GM21360 (cell line): ENCODE measurements around the gene EPHA2.

Experiments used
- ATAC-seq: cut with Tn5 transposase; IDR thresholded peaks from one replicate; pipeline ENCODE4 v1.9.1; 2021; ENCODE audit warnings: mild to moderate bottlenecking, moderate library complexity; ENCODE audit not compliant: unreplicated experiment

Gene EPHA2

DNA sequence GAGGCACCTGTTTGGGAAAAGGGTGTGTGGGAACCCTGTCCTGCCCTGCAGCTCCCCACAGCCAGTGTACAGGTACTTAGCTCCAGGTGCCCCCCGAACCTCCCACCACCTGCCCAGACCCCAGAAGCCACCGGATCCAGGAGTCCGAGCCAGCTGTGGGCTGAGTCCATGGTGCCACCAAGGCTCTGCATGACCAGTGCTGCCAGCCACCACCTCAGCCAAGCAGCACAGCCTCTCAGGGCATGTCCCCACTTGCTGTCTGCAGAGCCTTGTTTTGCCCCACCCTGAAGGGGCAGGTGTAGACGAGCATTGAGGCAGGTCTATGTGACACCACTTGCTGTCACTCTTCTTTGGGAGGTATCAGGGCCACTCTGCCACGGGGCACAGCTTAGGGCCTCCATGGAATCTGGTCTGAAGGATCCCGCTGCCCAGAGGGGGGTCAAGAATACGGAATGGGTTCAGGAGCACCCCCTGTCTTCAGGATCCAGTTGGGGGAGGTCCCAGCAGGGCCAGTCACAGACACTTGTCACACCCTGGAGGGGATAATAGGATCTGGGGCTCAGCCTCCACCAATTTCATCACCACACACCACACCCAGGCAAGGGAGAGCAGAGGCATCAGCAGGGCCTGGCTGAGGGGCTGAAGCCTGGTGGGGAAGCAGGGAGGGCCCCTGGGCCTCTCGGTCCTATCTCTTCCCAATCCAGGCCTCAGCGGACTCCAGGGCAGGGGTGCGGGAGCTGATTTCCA, 28.9 kb upstream of the EPHA2 start:
- no peak for ATAC-seq

DNA sequence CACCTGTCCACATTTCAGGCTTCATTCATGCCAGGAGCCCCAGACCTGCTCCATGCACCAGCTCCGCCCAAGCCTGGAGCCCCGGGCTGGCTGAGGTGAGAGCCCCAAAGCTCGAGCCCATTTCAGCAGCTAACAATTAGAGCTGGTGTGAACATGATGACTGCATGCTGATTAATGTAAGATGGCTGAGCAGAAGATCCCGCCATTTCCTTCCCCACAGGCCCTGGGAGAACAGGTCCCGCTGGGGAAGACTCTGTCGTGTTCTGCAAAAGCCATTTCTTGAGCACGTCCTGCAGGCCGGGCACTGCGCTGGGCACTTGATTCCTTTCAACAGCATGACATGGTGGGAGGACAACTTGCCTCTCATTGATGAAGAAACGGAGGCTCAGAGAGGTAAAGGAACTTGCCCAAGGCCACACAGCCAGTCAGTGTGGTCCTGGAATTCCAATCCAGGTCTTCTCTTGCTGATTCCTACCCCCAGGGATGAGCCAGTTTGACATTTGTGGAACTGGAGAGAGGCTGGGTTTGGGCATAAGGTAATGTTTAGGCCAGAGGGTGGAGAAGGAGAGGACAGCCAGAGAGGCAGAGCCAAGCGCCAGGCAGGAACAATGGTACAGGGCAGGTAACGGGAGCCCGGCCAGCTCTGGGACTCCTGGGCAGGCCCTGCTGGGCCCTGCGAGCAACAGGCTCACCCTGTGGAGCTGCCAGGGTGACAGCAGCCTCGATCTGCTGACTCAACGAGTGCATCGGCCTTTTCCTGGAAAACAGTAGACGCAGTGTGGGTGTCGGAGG, 28.1 kb upstream of the EPHA2 start:
- ATAC-seq, result no peak

DNA sequence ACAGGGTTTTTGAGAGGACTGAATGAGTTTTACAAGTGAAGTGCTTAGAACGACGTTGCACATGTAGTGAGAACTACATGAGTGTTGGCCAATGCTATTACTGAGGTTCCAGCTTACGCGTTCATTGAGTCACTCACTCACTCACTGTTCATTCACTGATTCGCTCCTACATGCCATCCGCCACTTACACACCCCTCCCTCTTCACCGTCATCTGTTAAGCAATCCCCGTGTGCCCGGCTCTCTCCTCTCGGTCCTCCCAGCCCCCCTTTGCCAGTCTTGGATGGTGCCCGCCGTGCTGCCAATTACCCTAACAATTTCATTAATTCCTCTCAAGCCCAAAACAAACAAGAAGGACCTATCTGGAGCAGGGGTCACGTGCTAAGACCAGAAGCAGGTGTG, 27.3 kb upstream of the EPHA2 start:
- no peak for ATAC-seq

DNA sequence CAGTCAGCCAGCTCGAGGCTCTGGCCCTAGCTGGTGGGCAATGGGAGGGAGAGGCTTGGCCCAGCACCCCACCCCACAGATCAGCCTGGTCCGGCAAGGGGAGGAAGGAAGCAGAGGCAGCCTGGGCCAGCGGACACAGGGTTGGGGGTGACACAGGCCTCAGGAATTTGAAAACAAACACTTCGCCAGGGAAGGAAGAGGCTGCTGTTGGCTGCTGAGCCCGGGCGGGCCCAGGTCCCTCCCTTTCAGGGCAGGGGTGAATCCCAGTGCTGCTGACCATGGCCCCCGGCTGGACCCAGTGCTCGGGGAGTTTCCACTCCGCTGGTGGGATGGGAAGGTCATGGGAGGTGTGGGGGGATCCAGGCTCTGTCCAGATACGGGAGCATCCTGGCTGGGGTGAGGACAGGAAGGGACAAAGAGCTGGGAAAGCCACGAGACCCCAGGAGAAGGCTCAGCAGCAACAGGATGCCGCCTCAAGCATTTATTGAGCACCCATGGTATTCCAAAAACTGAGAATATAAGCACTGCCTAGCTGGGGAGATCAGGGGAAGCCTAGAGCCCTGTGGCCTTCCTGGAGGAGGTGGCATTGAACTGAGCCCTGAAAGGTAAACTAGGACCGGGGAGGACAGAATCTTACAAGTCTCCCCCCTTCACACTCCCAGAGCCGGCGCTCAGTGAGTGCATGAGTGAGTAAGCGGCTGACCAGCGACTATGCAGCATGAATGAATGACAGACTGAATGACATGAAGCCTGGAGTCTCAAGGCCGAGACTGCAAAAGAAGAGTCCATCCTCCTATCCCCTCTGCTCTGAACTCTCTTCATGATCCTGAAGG, 26.2 kb upstream of the EPHA2 start:
- ATAC-seq, result no peak

DNA sequence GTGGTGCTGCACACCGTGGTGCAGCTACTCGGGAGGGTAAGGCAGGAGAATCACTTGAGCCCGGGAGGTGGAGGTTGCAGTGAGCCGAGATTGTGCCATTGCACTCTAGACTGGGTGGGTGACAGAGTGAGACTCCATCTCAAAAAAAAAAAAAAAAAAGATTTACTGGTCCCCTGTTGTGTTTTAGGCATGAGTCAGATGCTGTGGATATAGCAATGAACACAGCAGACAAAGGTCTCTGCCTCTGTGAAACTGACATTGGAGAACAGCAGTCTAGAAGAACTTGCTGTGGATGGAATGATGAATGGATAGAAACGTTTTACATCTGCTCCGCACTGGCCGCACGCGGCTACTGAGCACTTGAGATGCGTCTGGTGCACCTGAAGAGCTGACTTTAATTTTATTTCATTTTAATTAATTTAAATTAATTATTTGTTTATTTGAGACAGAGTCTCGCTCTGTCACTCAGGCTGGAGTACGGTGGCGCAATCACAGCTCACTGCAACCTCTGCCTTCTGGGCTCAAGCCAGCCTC, 24.5 kb upstream of the EPHA2 start:
- ATAC-seq, result no peak

DNA sequence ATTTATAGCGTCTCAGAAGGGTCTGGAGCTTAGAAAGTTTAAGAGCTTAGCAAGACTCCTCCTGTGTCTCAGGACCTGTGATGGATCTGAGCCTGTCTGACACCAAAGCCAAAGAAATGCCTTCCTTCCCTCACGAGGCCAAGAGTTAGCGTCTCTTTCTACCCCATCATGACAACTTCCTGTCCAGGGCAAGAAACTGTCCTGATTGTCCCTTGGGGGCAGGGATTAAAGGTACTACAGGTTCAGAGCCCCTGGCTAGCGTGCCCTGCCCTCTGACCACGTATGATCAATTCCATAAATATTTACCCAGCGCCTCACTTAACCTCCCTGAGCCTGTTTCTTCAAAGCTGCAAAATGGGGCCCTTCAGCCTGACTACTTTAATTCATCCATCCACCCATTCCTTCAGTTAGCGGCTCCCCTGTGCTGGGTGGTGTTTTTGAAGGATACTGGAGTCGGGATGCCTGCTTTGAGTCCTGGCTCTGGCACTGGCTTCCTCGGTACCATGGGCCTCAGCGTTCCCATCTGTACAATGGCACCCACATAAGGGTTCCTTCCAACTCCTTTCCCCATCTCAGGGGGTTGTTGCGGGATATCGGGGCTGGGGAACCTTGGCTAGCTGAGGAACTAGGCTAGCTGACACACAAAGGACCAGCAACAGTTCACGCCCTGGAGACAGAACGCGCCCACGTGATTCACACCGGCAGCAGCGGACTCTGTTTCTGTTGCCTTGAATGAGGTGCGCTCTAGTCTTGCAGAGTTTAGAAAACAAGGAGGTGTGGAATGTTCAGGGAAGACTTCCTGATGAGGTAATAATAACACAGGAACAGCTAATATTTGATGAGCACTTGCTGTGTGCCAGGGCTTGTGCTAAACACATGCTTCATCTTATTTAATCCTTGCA, 23.0 kb upstream of the EPHA2 start:
- no peak for ATAC-seq

DNA sequence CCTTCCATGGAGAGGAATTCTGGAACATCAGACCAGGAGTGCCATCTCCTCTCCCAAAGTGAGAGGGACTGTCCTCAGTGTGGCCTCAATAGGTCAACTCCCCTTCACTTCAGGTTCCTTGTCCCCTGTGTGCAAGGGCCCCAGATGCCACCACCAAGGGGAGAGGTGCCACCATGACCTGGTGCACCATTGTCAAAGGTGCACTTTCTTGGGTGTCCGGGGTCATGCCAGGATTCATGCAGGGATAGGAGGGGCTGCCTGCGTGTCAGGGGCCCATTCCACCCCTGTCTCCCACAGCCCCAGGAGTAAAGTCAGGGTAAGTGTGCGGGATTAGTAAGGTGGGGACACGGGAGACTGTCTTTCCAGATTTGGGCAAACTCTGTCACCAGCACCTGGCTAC, 21.4 kb upstream of the EPHA2 start:
- ATAC-seq, result no peak

DNA sequence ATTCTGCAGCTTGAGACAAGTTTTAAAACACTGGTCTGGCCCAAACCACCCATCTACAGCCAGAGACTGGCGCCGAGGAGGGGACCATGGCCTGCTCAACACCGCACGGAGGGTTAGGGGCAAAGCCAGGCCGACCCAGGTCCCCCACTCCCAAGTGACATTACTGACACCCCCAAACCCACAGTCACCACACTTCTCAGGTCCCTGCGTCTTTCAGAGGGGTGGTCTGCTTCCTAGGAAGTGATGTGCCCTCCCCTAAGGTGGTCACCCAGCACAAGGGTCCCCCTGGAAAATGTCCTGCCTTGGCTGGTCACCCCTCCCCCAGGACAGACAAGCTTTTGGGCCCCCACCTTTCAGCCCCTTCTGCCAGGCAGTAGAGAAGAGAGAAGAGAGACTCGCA, 20.8 kb upstream of the EPHA2 start:
- ATAC-seq, result no peak

DNA sequence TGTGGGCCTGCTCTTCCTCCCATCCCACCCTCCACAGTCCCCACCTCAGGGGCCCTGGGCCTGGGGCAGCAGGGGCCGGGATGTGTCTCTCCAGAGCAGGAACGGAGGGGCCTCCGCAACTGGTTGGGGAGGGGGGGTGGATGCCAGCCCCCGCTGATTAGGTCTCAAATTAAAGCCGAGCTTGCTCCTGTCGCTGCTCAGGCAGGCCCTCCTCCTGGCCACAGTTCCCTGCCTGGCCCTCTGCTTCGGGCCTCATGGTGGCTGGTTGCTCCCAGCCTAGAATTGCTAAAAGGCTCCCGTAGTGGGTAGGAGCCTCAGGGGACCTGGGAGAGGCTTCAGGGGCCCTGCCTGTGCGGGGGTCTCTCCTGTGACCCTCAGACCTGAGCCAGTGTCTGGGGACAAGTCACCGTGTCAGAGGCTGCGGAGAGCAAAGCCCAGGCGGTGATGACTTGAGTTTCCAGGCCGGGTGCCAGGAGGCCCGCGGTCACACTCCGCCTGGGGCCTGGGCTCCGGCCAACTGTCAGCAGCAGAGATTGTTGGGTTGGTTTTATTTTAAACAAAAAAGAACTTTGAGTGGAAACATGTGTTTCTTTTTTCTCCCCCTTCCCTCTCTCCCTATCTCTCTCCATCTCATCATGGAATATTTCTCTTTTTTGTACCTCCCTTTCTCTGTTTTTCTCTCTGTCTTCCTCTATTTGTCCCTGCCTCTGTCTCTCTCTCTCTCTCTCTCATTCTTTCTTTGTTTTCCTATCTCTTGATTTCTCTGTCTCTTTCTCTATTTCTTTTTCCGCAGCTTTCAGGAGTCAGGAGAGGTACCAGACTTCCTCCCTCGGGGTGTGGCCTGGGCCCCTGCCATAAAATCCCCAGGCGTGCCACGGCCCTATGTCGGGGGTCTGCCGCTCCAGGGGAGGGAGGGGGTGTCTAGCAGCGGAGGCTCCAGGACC, 20.0 kb upstream of the EPHA2 start:
- no peak for ATAC-seq

DNA sequence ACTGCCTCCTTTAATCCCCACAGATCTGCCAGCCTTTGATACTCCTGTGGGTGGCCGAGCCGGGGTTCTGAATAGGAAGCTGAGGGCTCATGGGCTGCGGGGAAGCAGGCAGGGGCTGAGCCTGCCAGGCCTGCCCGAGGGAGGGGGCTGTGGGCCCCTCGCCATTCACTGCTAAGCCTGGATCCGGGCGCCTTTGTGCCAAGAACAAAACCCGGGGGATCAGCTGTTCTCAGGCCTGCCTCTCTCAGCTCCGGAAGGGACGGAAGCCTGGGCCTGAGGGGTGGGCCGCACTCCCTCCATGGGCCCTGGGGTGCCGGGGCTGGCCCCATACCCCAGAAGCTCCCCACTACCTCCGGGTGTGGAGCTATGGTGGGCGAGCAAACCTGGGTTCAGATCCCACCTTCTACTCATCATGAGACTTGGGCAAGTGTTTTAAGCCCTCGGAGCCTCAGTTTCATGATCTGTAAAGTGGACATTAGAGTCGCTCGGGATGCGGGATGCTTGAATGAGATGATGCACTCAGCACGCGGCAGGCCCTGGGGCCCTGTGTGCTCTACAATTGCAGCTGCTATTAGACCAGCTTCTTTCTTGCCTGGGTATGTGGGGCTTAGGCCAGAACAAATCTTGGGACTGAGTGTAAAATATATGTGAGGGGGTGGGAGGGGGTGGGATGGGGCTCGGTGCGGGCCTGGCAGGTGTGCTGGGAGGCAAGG, 19.2 kb upstream of the EPHA2 start:
- no peak for ATAC-seq

DNA sequence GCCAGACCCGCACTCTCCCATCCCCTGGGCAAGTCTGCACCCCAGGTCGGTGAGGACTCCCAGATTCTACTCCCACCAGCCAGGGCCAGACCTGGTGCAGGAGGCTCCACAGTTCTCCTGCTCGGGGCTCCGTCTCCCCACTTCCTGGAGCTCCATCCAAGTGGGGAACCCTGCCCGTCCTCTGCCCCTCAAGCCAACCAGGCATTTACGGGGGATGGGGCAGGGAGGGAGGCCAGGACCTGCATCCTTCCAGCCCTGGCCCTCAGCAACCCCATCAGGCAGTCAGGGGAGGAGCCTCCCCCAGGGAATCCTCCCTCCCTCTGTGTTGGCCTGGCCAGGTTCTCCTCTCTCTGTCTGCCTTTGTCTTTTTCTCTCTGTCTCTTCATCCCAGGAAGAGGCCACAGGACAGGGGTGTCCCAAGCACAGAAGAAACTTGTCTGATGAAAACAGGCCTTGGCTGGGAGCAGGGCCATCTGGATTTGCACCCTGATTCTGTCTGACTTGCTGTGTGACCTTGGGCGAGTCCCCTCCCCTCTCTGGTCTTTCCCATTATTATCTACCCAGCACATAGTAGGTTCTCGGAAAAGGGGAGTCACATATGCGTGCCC, 18.5 kb upstream of the EPHA2 start:
- ATAC-seq, result no peak

DNA sequence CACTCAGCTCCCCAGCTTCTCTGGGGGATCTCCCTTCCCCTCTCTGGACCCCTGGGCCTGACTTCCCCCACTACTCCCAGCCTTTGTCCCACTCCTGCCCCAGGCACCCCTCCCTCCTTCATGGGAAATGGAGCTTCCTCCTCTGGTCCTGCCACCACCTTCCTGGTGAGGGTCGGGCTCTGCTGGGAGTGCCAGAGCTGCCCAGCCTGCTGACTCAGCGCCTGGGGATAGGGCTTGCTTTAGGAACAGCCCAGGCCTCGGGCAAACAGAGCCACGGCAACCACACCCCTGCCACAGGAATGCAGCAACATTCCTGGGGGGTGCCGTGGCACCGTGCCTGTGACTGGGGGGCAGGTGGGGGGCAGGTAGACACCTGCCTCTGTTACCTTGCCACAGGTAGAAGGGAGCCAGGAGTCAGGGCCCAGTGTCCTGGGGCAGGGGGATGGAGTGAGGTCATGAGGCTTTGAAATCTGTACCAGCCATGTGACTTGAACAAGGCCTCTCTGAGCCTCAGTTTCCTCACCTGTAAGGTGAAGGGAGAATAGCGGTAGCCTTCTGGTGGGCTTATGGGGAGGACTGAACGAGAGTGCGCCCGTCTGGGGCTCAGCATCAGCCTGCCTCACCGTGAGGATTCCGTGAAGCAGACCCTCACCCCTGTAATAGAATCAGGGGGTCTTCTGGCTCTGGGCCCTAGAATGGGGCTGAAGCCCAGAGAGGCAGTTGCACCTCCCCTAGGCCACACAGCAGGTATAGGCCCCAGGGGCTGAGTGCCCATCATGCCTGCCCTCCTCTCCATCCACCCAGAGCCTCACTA, 17.8 kb upstream of the EPHA2 start:
- no peak for ATAC-seq

DNA sequence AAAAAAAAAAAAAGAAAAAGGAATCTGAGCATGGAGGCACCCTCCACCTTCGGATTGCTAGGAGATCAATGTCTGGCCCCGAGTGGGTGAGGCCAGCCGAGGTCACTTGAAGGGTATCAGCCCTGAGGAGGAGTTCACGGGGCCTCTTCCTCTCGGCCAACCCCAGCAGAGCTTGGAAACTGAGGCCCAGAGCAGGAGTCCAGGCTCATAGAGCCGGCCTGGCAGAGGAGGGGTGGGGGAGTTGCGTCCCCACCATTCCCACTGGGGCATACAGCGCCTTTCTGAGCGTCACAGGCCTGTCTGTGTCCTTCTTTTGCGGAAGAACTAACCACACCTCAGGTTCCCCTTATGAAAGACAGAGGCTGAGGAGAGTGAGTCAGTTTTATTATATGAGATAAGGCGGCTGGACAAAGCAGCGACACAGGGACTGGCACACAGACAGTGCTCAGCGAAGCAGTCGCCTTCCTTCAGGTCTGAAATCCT, 17.1 kb upstream of the EPHA2 start:
- ATAC-seq, result no peak

DNA sequence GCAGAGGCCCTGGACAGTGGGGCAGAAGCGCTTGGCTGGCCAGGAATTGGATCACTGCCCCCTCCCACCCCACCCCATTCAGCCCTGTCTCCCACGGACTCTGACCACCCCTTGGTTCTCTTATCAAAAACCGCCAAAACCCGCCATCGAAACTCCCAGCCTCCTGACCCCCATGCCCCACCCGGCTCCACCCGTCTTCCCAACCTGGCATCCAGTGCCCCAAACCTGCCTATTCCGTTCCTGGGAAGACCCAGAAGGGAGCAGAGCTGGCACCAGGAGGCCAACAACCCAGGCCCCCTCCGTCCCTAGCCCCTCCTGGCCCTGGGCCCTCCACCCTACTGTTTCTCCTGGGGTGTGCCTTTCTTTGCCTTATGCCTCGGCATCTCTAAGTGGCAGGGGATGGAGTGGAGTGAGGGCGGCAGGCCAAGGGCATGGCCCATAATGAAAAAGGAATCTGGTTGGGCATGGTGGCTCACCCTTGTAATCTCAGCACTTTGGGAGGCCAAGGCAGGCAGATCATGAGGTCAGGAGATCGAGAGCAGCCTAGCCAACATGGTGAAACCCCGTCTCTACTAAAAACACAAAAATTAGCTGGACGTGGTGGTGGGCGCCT, 16.5 kb upstream of the EPHA2 start:
- no peak for ATAC-seq

DNA sequence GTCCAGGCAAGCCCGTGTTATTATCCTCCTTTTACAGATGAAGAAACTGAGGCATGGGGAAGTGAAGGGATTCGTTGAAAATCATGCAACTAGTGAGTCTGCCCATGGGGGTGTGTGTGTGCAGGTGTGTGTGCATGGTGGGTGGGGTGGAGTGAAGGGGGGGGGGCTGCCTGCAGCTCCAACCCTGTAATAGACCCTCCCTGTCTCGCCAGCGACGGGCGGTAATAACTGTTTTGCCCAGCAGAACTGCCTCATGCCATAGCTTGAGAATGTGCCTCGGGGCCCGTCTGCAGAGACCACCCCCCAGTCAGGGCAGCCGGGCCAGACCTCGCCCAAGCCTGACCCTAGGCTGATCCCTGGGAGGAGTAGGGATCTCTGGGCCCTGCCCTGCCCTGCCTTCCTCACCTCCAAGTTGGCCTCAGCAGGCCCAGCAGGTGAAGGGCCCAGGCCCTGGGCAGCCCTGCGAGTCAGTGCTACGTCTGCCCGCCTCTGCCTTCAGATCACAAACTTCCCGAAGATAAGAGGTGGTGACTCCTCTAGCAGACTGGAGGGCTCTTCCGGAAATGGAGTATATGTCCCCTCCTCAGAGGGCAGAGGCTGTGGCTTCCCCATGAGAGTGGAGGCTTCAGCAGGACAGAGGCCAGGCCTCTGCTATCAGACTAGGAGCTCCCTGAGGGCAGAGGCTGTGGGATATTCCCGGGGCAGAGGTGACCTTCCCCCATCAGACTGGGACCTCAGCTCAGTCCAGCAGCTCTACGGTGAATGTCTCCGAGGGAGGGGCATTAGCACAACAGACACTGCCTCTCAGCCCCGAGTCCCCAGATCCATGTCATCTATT, 15.7 kb upstream of the EPHA2 start:
- ATAC-seq, result no peak

DNA sequence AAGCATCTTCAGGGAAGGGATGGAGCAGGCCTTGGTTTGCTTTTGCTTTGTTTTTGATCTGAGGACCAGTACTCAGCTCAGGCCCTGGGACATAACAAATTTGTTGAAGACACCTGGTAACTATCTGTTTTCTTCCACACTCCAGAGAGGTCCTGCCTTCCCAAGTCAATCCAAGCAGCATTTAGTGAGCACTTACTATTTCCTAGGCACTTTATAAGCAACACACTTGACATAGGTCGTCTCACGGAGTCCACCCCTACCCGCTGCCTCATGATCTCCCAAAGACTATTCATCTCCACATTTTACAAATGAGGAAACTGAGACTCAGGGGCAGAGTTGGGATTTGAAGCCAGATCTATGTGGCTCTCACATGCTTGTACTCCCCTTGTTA, 14.4 kb upstream of the EPHA2 start:
- no peak for ATAC-seq
